GM10248 (cell line): ENCODE data around the gene CCDC192.

Source experiments
- CTCF ChIA-PET: fragments of 300-600 bp; sonication (Branson Sonifier 250); formaldehyde crosslinking; extraction: SDS; loops from one replicate; lab custom pipeline; 2021; ENCODE audit warnings: antibody characterized with exemption; lab: Yijun Ruan, JAX
- POLR2A ChIA-PET: fragments of 350-650 bp; sonication (Branson Sonifier 250); formaldehyde crosslinking; extraction: SDS; loops from one replicate; lab custom pipeline; 2020; ENCODE audit warnings: antibody characterized with exemption; lab: Yijun Ruan, JAX
- DNase-seq: peaks from one replicate; pipeline ENCODE4 v3.0.0; 2012; ENCODE audit errors: extremely low spot score
- CTCF ChIP-seq: IDR thresholded peaks from 2 replicates; pipeline ENCODE4 v1.5.1; 2012; ENCODE audit warnings: mild to moderate bottlenecking, low read depth; ENCODE audit errors: extremely low read depth, missing control alignments, control extremely low read depth

The CCDC192 gene

GRCh38 chr5:127802477-127802865 lies 99.3 kb downstream of the CCDC192 start:
- TF ChIP-seq CTCF: no peak
- DNase-seq: no peak
- CTCF ChIA-PET: interaction anchor here (0.9 to 1.3 kb wide), 3 partner anchors 11 to 63 kb away, joined by 3 read pairs; no protein-coding TSS in a partner anchor
- POLR2A ChIA-PET: no interaction called here

GRCh38 chr5:127804886-127805426 lies 101.8 kb downstream of the CCDC192 start:
- ChIA-PET CTCF (interaction anchor here (3.3 kb wide), 1 partner anchor 8 kb away, joined by 9 read pairs; no protein-coding TSS in a partner anchor), POLR2A (no interaction called here)
- no peak for TF ChIP-seq CTCF
- no peak for DNase-seq

- no peak for TF ChIP-seq CTCF
- DNase-seq: no peak
- ChIA-PET POLR2A (no interaction called here), CTCF (interaction anchor here (1.1 to 3.3 kb wide), 3 partner anchors 8 to 147 kb away, joined by 3 to 11 read pairs (median 9); no protein-coding TSS in a partner anchor)
These were observed 102.3 kb downstream of the CCDC192 start for GRCh38 chr5:127805448-127805847.

GRCh38 chr5:127806776-127807175 lies 103.6 kb downstream of the CCDC192 start:
- ChIA-PET CTCF (interaction anchor here (1.1 to 3.3 kb wide), 8 partner anchors 9 to 148 kb away, joined by 3 to 11 read pairs (median 4); no protein-coding TSS in a partner anchor), POLR2A (no interaction called here)
- DNase-seq: no peak
- no peak for TF ChIP-seq CTCF

- no peak for TF ChIP-seq CTCF
- ChIA-PET POLR2A (no interaction called here), CTCF (no interaction called here)
- DNase-seq: no peak
These were observed 106.3 kb downstream of the CCDC192 start for GRCh38 chr5:127809533-127809932.

- no peak for TF ChIP-seq CTCF
- ChIA-PET CTCF (no interaction called here), POLR2A (no interaction called here)
- DNase-seq: no peak
These were observed 106.8 kb downstream of the CCDC192 start for GRCh38 chr5:127810017-127810416.
